Mammary epithelial cell (primary cell): Measurements from ENCODE around the gene ABHD16A.

Experiments used
- CTCF ChIP-seq, 2 donors: IDR thresholded peaks in 1 of 2; conservative IDR thresholded peaks in 1 of 2; 2 replicates each; pipeline ENCODE4 v1.5.1; 2011 to 2012; ENCODE audit warnings: inconsistent platforms in 2 of 2, low read length in 2 of 2, mild to moderate bottlenecking in 2 of 2, control low read depth in 1 of 2, low read depth in 1 of 2; ENCODE audit not compliant: insufficient read depth in 1 of 2; ENCODE audit errors: extremely low read depth in 1 of 2
- EZH2 ChIP-seq: IDR thresholded peaks from 2 replicates; pipeline ENCODE4 v1.6.1; 2012; ENCODE audit warnings: low read length, inconsistent platforms, borderline replicate concordance

GRCh38 chr6:31651602-31652191 is 51.4 kb downstream of the ABHD16A start:
- TF ChIP-seq EZH2 (no peak), CTCF (conservative IDR thresholded peaks at IDR 0.05 in 1 of 2, IDR thresholded peaks at IDR 0.05 in 1 of 2; ENCODE audit: extremely low read depth in 1 of 2, insufficient read depth in 1 of 2, low read depth in 1 of 2, low read length in 2 of 2) (no peak)
